HG03064 (cell line): Measurements from ENCODE around the gene HPSE.
"Not testable (repeated sequence)": the region's sequence is repeated elsewhere in the genome, so short reads cannot be mapped to it uniquely, and the experiment has no call there.

ENCODE experiments used
- ATAC-seq: cut with Tn5 transposase; IDR thresholded peaks from one replicate; pipeline ENCODE4 v1.9.1; 2021; ENCODE audit warnings: low read depth; ENCODE audit not compliant: unreplicated experiment

Gene HPSE

DNA sequence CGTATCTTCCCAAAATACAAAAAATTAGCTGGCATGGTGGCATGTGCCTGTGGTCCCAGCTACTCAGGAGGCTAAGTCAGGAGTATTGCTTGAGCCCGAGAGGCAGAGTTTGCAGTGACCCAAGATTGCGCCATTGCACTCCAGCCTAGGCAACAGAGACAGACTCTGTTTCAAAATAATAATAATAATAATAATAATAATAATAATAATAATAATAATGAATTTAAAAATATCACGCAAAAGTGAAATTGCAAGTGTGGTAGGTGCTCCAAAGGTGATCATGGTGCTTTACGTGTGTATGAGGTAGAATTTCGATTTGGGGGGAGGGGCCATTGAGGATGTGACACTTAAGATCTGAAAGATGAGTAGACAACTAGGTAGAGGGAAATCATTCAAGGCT lies 4.9 kb upstream of the HPSE start:
- ATAC-seq, result no peak

DNA sequence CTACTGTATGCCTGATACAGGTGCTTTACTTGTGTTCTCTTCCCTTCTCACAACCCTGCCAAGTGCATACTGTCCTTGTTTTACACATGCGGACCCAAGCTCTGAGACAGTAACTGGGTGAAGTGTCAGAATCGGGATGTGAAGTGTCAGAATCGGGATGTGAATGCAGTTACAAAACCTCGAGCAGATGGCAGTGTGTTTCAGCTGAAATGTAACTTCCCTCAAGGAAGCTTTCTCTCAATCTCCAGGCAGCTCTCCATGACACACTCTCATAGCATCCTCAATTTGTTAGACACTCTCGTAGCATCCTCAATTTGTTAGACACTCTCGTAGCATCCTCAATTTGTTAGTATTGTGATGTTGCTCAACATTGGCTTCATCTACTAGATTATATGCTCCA lies 1.1 kb upstream of the HPSE start:
- ATAC-seq, result no peak

- no peak for ATAC-seq
Observed at GRCh38 chr4:83331956-83332355, 2.7 kb downstream of the HPSE start.

GRCh38 chr4:83329521-83330110 lies 5.0 kb downstream of the HPSE start:
- ATAC-seq, result no peak

DNA sequence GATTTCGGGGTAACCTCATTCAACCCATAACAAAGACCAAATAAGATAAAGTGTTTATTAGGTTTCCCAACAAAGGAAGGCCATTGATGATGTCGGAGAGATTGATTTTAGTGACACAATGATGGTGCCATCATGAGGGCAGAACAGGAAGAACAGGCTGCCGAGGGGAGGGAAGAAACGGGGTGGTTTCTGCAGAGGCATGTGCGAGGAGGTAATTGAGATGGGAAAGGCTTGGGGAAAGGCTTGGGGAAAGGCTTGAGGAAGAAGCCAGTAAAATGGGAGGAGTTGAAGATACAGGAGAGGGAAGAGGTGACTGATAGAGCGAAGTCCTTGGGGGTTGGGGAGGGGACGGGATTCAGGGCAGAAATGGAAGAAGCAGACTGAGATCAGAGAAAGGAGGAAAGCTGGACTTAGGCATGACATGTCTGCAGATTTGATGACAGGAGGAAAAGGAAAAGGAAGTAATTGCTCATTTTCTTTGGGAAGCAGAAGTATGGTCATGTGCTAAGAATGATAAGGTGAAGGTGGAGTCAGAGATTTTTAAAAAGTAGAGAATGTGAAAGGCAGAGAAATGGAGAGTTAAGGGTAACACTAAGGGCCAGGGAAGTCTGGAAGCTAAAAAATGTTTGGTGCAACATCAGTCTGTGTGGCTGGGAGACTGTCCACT lies 6.0 kb downstream of the HPSE start:
- no peak for ATAC-seq

DNA sequence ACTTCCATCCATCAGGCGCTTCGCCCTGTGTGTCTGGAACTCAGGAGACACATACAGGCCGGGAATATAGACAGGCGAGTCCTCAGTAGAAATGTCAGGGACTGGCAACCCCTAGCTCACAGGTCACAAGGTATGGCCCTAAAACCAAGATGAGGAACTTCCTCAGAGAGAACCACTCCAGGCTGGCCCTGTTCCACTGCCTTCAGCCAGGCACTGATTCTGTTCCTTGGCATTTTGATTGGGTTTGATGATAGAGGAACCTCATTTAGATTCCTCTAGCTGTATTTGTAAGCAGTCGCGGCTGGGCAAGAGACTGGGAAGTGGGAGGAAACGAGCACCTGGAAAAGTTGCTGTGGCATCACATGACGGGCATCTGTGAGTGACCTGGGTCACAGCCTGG lies 8.1 kb downstream of the HPSE start:
- no peak for ATAC-seq

- not testable (repeated sequence) for ATAC-seq
Observed at GRCh38 chr4:83325306-83325705, 9.3 kb downstream of the HPSE start.

DNA sequence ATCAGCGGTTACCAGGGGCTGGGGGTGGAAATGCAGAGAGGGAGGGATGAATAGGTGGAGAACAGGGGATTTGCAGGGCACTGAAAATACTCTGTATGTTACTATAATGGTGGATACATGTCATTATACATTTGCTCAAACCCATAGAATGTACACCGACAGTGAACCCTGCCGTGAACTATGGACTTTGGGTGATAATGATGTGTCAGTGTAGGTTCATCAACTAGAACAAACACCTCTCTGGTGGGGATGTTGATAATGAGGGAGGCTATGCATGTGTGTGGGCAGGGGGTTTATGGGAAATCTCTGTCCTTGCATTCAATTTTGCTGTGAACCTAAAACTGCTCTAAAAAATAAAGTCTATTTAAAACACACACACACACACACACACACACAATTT lies 11.5 kb downstream of the HPSE start:
- no peak for ATAC-seq

DNA sequence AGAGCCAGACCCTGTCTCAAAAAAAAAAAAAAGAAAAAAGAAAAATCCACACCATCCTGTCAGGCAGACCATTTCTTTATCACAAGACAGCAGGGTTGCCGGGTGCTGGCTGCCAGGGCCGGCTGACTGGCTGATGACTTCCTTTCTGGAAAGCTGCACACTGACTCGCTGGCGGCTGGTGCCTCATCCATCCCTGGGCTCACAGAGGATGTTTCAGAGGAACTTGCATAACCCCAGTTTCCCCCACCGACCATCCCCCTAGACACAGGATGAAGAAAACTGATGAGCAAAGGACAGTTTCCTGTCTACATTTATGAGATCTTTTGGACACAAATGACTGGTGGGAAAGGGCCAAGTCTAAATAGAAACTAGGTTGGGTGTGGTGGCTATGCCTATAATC lies 14.1 kb downstream of the HPSE start:
- no peak for ATAC-seq

GRCh38 chr4:83318666-83319065 lies 16.0 kb downstream of the HPSE start:
- no peak for ATAC-seq

DNA sequence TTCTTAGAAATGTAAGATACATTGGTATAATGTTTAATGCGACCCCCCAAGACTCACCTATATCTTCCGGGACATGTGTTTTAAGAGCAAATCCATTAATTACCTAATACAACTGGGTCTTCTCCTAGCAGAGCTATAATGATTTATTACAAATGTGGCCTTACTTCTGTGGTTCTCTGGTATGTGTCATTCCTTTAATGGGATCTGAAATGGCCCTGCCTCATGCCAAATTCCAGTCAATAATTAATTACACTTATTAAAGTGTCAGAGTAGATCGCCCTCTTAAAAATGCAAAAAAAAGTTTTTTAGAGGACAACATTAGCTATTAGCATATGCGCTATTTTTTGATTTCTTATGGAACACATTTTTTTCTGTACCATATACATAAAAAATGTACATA lies 17.0 kb downstream of the HPSE start:
- no peak for ATAC-seq

- no peak for ATAC-seq
Observed at GRCh38 chr4:83316459-83317165, 18.0 kb downstream of the HPSE start.

DNA sequence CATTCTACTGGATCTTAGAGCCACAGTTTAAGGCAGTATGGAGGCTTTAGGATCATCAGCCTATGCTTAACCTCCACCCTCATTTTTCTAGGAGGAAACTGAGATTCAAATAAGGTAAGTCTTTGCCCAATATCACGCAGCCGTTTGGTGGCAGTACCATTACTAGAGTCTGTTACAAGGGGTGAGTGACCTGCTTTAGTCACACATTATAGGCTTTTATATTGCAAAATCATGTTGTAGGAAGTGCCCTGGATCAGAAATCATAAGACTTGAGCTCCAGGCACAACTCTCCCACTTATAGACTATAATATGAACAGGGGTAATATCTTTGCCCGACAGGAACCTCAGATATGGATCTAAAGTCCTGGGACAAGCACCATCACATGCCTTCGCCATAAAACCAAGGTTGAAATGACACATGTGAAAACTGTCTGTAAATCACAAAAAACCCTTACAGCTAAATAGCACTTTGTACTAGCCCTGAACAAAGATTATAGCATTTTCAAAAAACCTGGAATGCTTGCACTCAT lies 19.2 kb downstream of the HPSE start:
- ATAC-seq, result no peak

GRCh38 chr4:83308672-83309071 lies 26.0 kb downstream of the HPSE start:
- ATAC-seq, result no peak

GRCh38 chr4:83307920-83308319 lies 26.7 kb downstream of the HPSE start:
- no peak for ATAC-seq

DNA sequence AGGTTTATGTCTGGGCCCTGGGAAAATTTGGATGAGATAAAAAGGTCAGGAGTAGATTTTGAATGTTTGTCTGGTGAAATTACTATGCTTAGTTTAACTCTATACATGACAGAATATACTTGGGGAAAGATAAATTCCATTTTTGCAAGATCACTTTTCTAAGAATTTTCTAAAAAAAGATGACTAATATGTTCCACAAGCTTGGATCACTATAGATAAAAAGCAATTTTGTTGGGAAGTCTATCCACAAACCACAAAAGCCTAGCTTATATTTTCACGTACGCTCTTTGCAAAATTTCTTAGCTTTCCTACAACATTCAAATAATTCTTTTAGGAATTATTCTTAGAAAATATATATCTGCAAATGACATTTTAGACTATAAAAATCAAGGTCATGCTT lies 29.5 kb downstream of the HPSE start:
- no peak for ATAC-seq

GRCh38 chr4:83297548-83298260 lies 36.9 kb downstream of the HPSE start:
- no peak for ATAC-seq

GRCh38 chr4:83293305-83294046 lies 41.2 kb downstream of the HPSE start:
- ATAC-seq, result no peak

GRCh38 chr4:83290059-83290774 lies 44.4 kb downstream of the HPSE start:
- ATAC-seq, result not testable (repeated sequence)

GRCh38 chr4:83288381-83288780 lies 46.3 kb downstream of the HPSE start:
- ATAC-seq, result not testable (repeated sequence)
